Activated T-helper 1 cell treated with anti-CD3 and anti-CD28 coated beads, Interleukin-12 subunit alpha, Interleukin-12 subunit beta, Interleukin-2, Interleukin-4 antibody, amounts not matched to agents 30 ng/mL and 10 ng/mL and 1 ng/mL, durations not matched to agents 14 hours and 24 hours and 36 hours (primary cell): ENCODE data around the gene CHPT1. TPM values are rescaled to one million over a fixed set of nuclear protein-coding genes. Genes with fewer than 3 reads are reported as not detected.
A peak's percentile ranks its signal among the peaks of the same experiment; 100 is the strongest.
"Not testable (repeated sequence)": the region's sequence is repeated elsewhere in the genome, so short reads cannot be mapped to it uniquely, and the experiment has no call there.

ENCODE experiments used
- DNase-seq: peaks from one replicate; pipeline ENCODE4 v3.0.0; 2021; ENCODE audit warnings: low spot score
- H3K27ac Mint-ChIP-seq: one replicate; pipeline ENCODE4 v1.8.0; 2021; ENCODE audit warnings: mild to moderate bottlenecking, mixed read lengths
- H3K27me3 Mint-ChIP-seq: one replicate; pipeline ENCODE4 v1.8.0; 2022; ENCODE audit warnings: mild to moderate bottlenecking, moderate library complexity, mixed read lengths; ENCODE audit not compliant: insufficient read depth
- H3K36me3 Mint-ChIP-seq: one replicate; pipeline ENCODE4 v1.8.0; 2021; ENCODE audit warnings: low read depth, mixed read lengths
- H3K4me1 Mint-ChIP-seq: one replicate; pipeline ENCODE4 v1.8.0; 2021; ENCODE audit warnings: low read depth, mixed read lengths
- H3K4me3 Mint-ChIP-seq: one replicate; pipeline ENCODE4 v1.8.0; 2021; ENCODE audit warnings: mild to moderate bottlenecking, moderate library complexity, mixed read lengths
- H3K9me3 Mint-ChIP-seq: one replicate; pipeline ENCODE4 v1.8.0; 2021; ENCODE audit warnings: mixed read lengths
- intact Hi-C: fragments of 100-400 bp; cut with micrococcal nuclease; formaldehyde crosslinking; loops from one replicate; pipeline ENCODE4 v1.15.1; 2024
- total RNA-seq: library from RNA; stranded (reverse); gene quantifications from 2 replicates; pipeline ENCODE4 v1.2.3, GENCODE V29; 2022

Gene CHPT1
- 13.1 and 13.3 TPM in 2 replicates for total RNA-seq

DNA sequence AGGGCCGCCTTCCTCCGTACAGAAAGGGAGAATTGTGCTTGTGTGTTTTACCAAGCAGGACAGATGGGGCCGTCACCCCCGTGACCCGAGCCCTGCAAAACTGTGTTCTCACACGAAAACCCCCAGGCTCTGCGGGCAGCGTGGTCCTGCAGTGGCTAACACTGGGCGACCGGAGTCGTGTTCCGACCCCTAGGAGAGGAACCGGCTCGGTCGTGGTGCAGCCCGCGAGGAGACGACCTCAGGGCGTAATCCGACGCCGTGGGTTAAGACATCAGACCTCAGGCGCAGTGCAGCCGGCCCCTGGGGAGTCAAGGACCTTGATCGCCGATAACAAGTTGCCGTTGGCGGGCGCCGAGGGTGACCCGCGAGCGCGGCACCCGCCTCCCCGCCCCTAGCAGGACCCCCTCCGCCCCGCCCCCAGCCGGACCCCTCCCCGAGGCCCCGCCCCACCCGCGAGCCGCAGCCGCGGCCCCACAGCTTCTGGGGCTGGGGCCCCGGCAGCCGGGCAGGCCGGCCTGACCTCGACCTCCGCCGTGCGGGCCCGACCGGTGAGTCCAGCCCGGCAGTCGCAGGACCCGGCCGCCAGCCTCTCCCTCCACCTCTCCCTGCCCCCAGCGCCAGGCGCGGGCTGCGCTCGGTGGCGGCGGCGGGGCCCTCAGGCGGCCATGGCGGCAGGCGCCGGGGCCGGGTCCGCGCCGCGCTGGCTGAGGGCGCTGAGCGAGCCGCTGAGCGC is at the start of gene CHPT1:
Gene CHPT1, plus strand, starts transcription at position 444 of the 733 bp plus-strand sequence. Its CDS starts 222 bp downstream, at position 666.
- H3K27ac Mint-ChIP-seq = peak within 1 kb of the TSS; percentile 67
- peaks cover 33% of the 10 kb centered on the region for H3K27me3 Mint-ChIP-seq
- peak within 1 kb of the TSS; percentile 88 for H3K4me3 Mint-ChIP-seq
- intact Hi-C loops = loop anchor here (2.0 to 10.0 kb wide), 6 partner anchors 135 to 1563 kb away; partner anchors contain the start of genes DEPDC4, GNPTAB, PMCH and SCYL2
- DNase-seq = peak; percentile 34
- H3K4me1 Mint-ChIP-seq = peaks cover 23% of the 10 kb centered on the region
- no peaks in the 10 kb centered on the region for H3K9me3 Mint-ChIP-seq
- no peaks in the 10 kb centered on the region for H3K36me3 Mint-ChIP-seq

DNA sequence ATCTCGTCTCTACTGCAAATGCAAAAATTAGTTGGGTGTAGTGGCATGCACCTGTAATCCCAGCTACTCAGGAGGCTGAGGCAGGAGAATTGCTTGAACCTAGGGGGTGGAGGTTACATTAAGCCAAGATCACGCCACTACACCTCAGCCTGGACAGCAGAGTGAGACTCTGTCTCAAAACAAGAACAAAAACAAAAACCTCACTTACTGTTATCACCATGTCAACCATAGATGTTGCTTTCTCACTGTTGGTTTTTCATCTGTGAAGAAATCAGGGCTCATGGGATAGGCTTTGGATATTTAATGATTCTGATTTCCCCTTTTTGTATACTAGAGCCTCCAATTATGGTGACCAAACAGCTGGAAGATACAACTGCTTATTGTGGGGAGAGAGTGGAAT is 49.7 kb upstream of the CHPT1 start:
- no peak overlapping the region for H3K4me3 Mint-ChIP-seq
- no peak overlapping the region for H3K27ac Mint-ChIP-seq
- H3K9me3 Mint-ChIP-seq = no peaks in the 10 kb centered on the region
- no peaks in the 10 kb centered on the region for H3K4me1 Mint-ChIP-seq
- no peaks in the 10 kb centered on the region for H3K36me3 Mint-ChIP-seq
- intact Hi-C loops = no loop called here
- H3K27me3 Mint-ChIP-seq = peaks cover 16% of the 10 kb centered on the region
- no peak for DNase-seq

DNA sequence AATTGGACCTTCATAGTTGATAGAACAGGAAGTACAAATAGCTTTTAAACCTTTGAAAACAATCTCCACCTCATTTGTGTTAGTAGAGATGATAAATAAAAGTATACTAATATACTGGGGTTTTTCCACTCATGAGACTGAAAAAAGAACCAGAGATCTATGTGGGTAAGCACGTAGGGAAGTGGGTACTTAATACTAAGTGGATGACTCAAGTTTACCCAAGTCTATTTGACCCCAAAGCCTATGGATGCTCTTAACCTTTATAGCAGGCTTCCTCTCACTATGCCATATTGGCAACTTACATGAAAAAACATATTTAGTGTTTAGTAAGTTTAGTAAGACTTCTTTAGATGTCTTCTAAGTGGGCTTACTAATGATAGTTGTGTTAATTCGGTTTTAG is 49.2 kb upstream of the CHPT1 start:
- Mint-ChIP-seq H3K27me3 (peaks cover 11% of the 10 kb centered on the region), H3K9me3 (no peaks in the 10 kb centered on the region), H3K36me3 (no peaks in the 10 kb centered on the region), H3K27ac (no peak overlapping the region), H3K4me1 (no peaks in the 10 kb centered on the region), H3K4me3 (no peak overlapping the region)
- no peak for DNase-seq
- intact Hi-C loops = no loop called here

- peaks cover 13% of the 10 kb centered on the region for H3K27me3 Mint-ChIP-seq
- H3K9me3 Mint-ChIP-seq = no peaks in the 10 kb centered on the region
- no peaks in the 10 kb centered on the region for H3K4me1 Mint-ChIP-seq
- H3K27ac Mint-ChIP-seq = no peak overlapping the region
- H3K36me3 Mint-ChIP-seq = no peaks in the 10 kb centered on the region
- intact Hi-C loops = no loop called here
- H3K4me3 Mint-ChIP-seq = no peak overlapping the region
- no peak for DNase-seq
Observed at GRCh38 chr12:101650346-101651117, 46.9 kb upstream of the CHPT1 start.

DNA sequence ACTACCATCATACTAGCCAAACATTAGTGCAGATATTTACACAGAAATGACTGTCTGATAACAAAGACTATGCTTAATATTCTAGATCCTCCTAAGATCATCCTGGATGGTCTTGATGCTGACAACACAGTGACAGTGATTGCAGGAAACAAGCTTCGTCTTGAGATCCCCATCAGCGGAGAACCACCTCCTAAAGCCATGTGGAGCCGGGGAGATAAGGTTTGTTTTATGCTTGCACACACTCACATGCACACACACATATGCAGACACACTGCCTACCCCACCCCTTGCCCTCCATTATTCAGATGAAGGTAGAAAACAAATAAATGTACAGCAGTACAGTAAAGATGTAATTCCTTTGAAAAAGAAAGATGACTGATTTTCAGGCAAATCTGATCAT is 44.4 kb upstream of the CHPT1 start:
- Mint-ChIP-seq H3K27ac (no peak overlapping the region), H3K36me3 (no peaks in the 10 kb centered on the region), H3K9me3 (no peaks in the 10 kb centered on the region), H3K4me3 (no peak overlapping the region), H3K27me3 (peaks cover 7% of the 10 kb centered on the region), H3K4me1 (no peaks in the 10 kb centered on the region)
- DNase-seq = no peak
- intact Hi-C loops = no loop called here

GRCh38 chr12:101653503-101653902 is 43.9 kb upstream of the CHPT1 start:
- no peaks in the 10 kb centered on the region for H3K4me1 Mint-ChIP-seq
- no peak overlapping the region for H3K4me3 Mint-ChIP-seq
- intact Hi-C loops = no loop called here
- H3K36me3 Mint-ChIP-seq = no peaks in the 10 kb centered on the region
- H3K27me3 Mint-ChIP-seq = peaks cover 7% of the 10 kb centered on the region
- no peak overlapping the region for H3K27ac Mint-ChIP-seq
- H3K9me3 Mint-ChIP-seq = no peaks in the 10 kb centered on the region
- DNase-seq = no peak

DNA sequence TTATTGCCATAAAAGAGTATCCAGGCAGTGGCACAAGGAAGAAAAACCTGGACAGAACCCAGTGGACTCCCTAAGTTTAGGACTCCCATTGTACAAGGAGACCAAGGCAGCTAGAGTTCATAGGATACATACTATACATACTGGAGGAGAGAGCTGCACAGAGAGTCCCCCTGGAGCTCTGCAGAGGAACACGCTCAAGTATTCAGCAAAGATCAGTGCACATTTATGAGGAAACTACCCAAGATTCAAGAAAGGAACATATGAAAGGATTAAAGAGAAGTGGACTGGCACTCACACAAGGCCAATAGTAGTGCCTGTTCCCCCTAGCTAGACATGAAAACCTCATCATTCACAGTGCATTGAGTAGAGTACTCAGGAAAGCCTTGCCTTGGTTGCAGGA is 43.0 kb upstream of the CHPT1 start:
- H3K27ac Mint-ChIP-seq = no peak overlapping the region
- H3K9me3 Mint-ChIP-seq = no peaks in the 10 kb centered on the region

GRCh38 chr12:101655393-101655792 is 42.0 kb upstream of the CHPT1 start:
- Mint-ChIP-seq H3K36me3 (no peaks in the 10 kb centered on the region), H3K27ac (no peak overlapping the region), H3K9me3 (no peaks in the 10 kb centered on the region), H3K4me1 (no peaks in the 10 kb centered on the region), H3K27me3 (peaks cover 7% of the 10 kb centered on the region), H3K4me3 (no peak overlapping the region)
- intact Hi-C loops = no loop called here
- DNase-seq = no peak

More for the DNA sequence above, 43.0 kb upstream of the CHPT1 start:
- no peak overlapping the region for H3K4me3 Mint-ChIP-seq
- intact Hi-C loops = no loop called here
- no peaks in the 10 kb centered on the region for H3K36me3 Mint-ChIP-seq
- H3K4me1 Mint-ChIP-seq = no peaks in the 10 kb centered on the region
- DNase-seq = no peak
- H3K27me3 Mint-ChIP-seq = peaks cover 7% of the 10 kb centered on the region

- H3K4me3 Mint-ChIP-seq, DNase-seq, H3K4me1 Mint-ChIP-seq, H3K27me3 Mint-ChIP-seq, H3K36me3 Mint-ChIP-seq, intact Hi-C loops, H3K9me3 Mint-ChIP-seq, H3K27ac Mint-ChIP-seq: not testable (repeated sequence)
Observed at GRCh38 chr12:101660662-101661061, 36.8 kb upstream of the CHPT1 start.

DNA sequence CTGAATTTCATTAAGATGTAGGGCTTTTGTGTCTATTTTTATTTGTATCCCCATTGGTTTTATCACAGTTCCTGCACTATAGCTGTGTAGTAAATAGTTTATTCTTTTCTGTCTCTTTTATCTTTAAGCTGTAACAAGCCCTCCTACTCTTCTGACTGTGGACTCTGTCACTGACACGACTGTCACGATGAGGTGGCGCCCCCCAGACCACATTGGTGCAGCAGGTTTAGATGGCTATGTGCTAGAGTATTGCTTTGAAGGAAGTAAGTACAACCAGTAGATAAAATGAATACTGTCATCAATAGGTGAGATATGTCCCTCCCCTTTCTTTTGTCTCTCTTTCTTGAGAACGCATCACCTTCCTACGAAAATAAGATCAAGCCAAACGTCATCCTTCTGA is 34.1 kb upstream of the CHPT1 start:
- no peaks in the 10 kb centered on the region for H3K36me3 Mint-ChIP-seq
- H3K4me3 Mint-ChIP-seq = no peak overlapping the region
- H3K27me3 Mint-ChIP-seq = peaks cover 11% of the 10 kb centered on the region
- H3K27ac Mint-ChIP-seq = no peak overlapping the region
- intact Hi-C loops = no loop called here
- H3K9me3 Mint-ChIP-seq = no peaks in the 10 kb centered on the region
- no peak for DNase-seq
- H3K4me1 Mint-ChIP-seq = no peaks in the 10 kb centered on the region

DNA sequence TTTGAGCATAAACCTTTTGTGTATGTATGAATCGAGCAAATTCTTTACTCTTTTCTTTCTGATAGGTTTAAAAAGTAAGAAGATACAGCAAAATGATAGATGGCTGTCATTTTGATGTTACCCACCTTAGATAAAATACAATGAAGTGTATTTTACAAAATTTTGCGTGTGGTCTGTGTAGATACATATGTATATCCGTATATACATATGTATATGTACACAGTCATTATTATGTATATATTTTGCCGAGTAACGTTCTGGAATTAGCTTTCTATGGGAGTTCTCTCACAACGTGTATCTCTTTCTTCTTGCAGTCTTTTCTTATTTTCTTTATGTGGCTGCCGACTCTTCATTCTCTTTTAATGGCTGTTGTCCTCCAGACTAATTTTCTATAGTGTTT is 32.4 kb upstream of the CHPT1 start:
- peaks cover 11% of the 10 kb centered on the region for H3K27me3 Mint-ChIP-seq
- intact Hi-C loops = no loop called here
- no peak overlapping the region for H3K27ac Mint-ChIP-seq
- no peaks in the 10 kb centered on the region for H3K36me3 Mint-ChIP-seq
- no peak for DNase-seq
- no peaks in the 10 kb centered on the region for H3K9me3 Mint-ChIP-seq
- no peak overlapping the region for H3K4me3 Mint-ChIP-seq
- no peaks in the 10 kb centered on the region for H3K4me1 Mint-ChIP-seq

- Mint-ChIP-seq H3K9me3 (no peaks in the 10 kb centered on the region), H3K36me3 (no peaks in the 10 kb centered on the region), H3K4me3 (no peak overlapping the region), H3K27ac (no peak overlapping the region), H3K4me1 (peaks cover 2% of the 10 kb centered on the region), H3K27me3 (peaks cover 11% of the 10 kb centered on the region)
- no peak for DNase-seq
- intact Hi-C loops = no loop called here
Observed at GRCh38 chr12:101666052-101666728, 31.2 kb upstream of the CHPT1 start.

DNA sequence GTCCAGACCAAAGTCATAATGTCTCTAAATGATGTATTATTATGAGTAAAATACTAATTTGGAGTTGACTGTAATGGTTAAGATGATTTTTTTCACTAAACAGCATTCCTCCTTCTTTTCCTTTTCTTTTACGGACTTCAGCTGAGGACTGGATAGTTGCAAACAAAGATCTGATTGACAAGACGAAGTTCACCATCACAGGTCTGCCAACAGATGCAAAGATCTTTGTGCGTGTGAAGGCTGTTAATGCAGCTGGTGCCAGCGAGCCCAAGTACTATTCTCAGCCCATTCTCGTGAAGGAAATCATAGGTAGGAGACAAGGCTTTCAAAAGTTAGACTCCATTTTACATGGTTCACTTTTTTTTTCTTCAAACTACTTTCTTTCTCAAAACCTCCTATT is 29.8 kb upstream of the CHPT1 start:
- Mint-ChIP-seq H3K27ac (no peak overlapping the region), H3K4me1 (peaks cover 9% of the 10 kb centered on the region), H3K4me3 (no peak overlapping the region), H3K27me3 (peaks cover 11% of the 10 kb centered on the region), H3K36me3 (no peaks in the 10 kb centered on the region), H3K9me3 (no peaks in the 10 kb centered on the region)
- no peak for DNase-seq
- intact Hi-C loops = no loop called here
